ENCODE measurements around the gene C20orf204.

DNA sequence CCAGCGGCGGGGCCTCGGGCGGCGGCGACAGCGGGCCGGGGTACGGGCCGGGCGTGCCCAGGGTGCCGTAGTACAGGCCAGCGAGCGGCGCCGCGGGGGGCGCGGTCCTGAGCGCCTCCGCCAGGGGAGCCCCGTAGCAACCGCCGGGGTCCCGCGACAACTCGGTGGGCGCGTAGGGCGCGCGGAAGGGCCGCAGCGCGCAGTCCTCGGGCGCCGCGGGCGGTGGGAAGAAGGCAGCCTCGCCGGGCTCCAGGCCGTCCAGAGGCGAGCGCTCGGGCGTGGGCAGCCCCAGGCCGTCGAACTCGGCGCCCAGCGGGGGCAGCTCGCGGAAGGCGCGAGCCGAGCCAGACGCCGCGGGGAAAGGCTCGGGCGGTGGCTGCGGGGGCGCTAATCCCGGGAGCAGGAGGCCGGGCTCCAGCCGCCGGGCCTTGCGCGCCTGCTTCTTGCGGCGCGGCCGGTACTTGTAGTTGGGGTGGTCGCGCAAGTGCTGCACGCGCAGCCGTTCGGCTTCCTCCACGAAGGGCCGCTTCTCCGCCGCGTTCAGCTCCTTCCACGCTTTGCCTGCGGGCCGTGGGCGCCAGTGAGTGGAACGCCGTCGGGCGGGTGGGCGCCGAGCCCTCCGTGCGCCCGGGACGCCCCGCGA is 12.5 kb downstream of the C20orf204 start:
- TF ChIP-seq POLR2A (IDR thresholded peaks at IDR 0.05) = no peak
- TF ChIP-seq, protein P1, sequence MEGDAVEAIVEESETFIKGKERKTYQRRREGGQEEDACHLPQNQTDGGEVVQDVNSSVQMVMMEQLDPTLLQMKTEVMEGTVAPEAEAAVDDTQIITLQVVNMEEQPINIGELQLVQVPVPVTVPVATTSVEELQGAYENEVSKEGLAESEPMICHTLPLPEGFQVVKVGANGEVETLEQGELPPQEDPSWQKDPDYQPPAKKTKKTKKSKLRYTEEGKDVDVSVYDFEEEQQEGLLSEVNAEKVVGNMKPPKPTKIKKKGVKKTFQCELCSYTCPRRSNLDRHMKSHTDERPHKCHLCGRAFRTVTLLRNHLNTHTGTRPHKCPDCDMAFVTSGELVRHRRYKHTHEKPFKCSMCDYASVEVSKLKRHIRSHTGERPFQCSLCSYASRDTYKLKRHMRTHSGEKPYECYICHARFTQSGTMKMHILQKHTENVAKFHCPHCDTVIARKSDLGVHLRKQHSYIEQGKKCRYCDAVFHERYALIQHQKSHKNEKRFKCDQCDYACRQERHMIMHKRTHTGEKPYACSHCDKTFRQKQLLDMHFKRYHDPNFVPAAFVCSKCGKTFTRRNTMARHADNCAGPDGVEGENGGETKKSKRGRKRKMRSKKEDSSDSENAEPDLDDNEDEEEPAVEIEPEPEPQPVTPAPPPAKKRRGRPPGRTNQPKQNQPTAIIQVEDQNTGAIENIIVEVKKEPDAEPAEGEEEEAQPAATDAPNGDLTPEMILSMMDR (IDR thresholded peaks at IDR 0.05) = no peak

All from breast epithelium (tissue), 3 donors.